Neural cell (in vitro differentiated cells): ENCODE data around the gene COPS7A. TPM values are rescaled to one million over a fixed set of nuclear protein-coding genes. Genes with fewer than 3 reads are reported as not detected.

Experiments
- H2AFZ ChIP-seq: fragments of 200-600, 300-800 bp; sonication (generic), shearing (Covaris generic); 2 replicates; pipeline ENCODE4 v1.6.0; 2014; ENCODE audit warnings: low read depth, mild to moderate bottlenecking, antibody characterized with exemption, low read length, moderate library complexity
- H3F3A ChIP-seq: fragments of 200-600 bp; shearing (Covaris generic); 2 replicates; pipeline ENCODE4 v1.6.1; 2016; ENCODE audit warnings: mild to moderate bottlenecking, moderate library complexity, mixed read lengths, antibody characterized with exemption, low read length; ENCODE audit not compliant: insufficient read depth, poor library complexity, severe bottlenecking
- H3K27ac ChIP-seq: fragments of 200-600, 300-800 bp; sonication (generic), shearing (Covaris generic); 2 replicates; pipeline ENCODE4 v1.5.1; 2014; ENCODE audit warnings: mild to moderate bottlenecking, low read length, moderate library complexity
- H3K27me3 ChIP-seq: fragments of 300-800, 200-600 bp; sonication (generic), shearing (Covaris generic); 2 replicates; pipeline ENCODE4 v1.6.0; 2014; ENCODE audit warnings: mild to moderate bottlenecking, low read depth, low read length, moderate library complexity; ENCODE audit not compliant: insufficient read depth
- H3K36me3 ChIP-seq: fragments of 300-800, 200-600 bp; sonication (generic), shearing (Covaris generic); 2 replicates; pipeline ENCODE4 v1.5.1; 2014; ENCODE audit warnings: mild to moderate bottlenecking, antibody characterized with exemption, low read length, moderate library complexity; ENCODE audit not compliant: insufficient read depth
- H3K4me2 ChIP-seq: fragments of 300-800, 200-600 bp; sonication (generic), shearing (Covaris generic); 2 replicates; pipeline ENCODE4 v1.6.0; 2014; ENCODE audit warnings: mild to moderate bottlenecking, low read length
- H3K4me3 ChIP-seq: fragments of 300-800, 200-600 bp; sonication (generic), shearing (Covaris generic); 2 replicates; pipeline ENCODE4 v1.5.1; 2014; ENCODE audit warnings: mild to moderate bottlenecking, low read length, moderate library complexity
- H3K79me2 ChIP-seq: fragments of 200-600 bp; shearing (Covaris generic); replicated peaks from 2 replicates; pipeline ENCODE4 v1.6.0; 2014; ENCODE audit warnings: mild to moderate bottlenecking, low read length, moderate library complexity; ENCODE audit not compliant: insufficient read depth
- H3K9ac ChIP-seq: fragments of 300-800, 200-600 bp; sonication (generic), shearing (Covaris generic); 2 replicates; pipeline ENCODE4 v1.6.1; 2016; ENCODE audit warnings: mild to moderate bottlenecking, low read length, mixed read lengths
- H3K9me2 ChIP-seq: fragments of 200-600 bp; shearing (Covaris generic); 2 replicates; pipeline ENCODE4 v1.6.1; 2016; ENCODE audit warnings: mild to moderate bottlenecking, low read length, mixed read lengths; ENCODE audit not compliant: insufficient read depth
- H3K9me3 ChIP-seq: fragments of 200-600, 300-800 bp; sonication (generic), shearing (Covaris generic); 2 replicates; pipeline ENCODE4 v1.6.1; 2016; ENCODE audit warnings: mild to moderate bottlenecking, mixed run types, low read length, moderate library complexity, mixed read lengths
- H4K20me1 ChIP-seq: fragments of 200-600 bp; shearing (Covaris generic); 2 replicates; pipeline ENCODE4 v1.6.1; 2016; ENCODE audit warnings: mild to moderate bottlenecking, mixed run types; ENCODE audit not compliant: insufficient read depth
- CTCF ChIP-seq: fragments of 450-650 bp; IDR thresholded peaks from 2 replicates; pipeline ENCODE4 v1.5.1; 2014; ENCODE audit warnings: antibody characterized with exemption, mild to moderate bottlenecking, moderate library complexity; ENCODE audit not compliant: poor library complexity, severe bottlenecking
- EP300 ChIP-seq: fragments of 450-650 bp; conservative IDR thresholded peaks from 2 replicates; pipeline ENCODE4 v1.6.1; 2014; ENCODE audit warnings: antibody characterized with exemption, mild to moderate bottlenecking, moderate library complexity; ENCODE audit not compliant: poor library complexity, severe bottlenecking
- EZH2 ChIP-seq: fragments of 200-600, 300-800 bp; shearing (Covaris generic), sonication (generic); IDR thresholded peaks from 2 replicates; pipeline ENCODE4 v1.6.1; 2014; ENCODE audit warnings: antibody characterized with exemption, low read length, borderline replicate concordance, mild to moderate bottlenecking; ENCODE audit not compliant: insufficient read depth, poor library complexity, severe bottlenecking
- MXI1 ChIP-seq: fragments of 450-650 bp; conservative IDR thresholded peaks from 2 replicates; pipeline ENCODE4 v1.6.1; 2014; ENCODE audit warnings: antibody characterized with exemption, mild to moderate bottlenecking; ENCODE audit not compliant: poor library complexity, severe bottlenecking
- POLR2AphosphoS5 ChIP-seq: IDR thresholded peaks from 2 replicates; pipeline ENCODE4 v1.6.1; 2012
- RAD21 ChIP-seq: fragments of 450-650 bp; conservative IDR thresholded peaks from 2 replicates; pipeline ENCODE4 v1.6.1; 2014; ENCODE audit warnings: antibody characterized with exemption, mild to moderate bottlenecking, moderate library complexity
- REST ChIP-seq: IDR thresholded peaks from 2 replicates; pipeline ENCODE4 v1.6.1; 2012; ENCODE audit warnings: borderline replicate concordance
- SMC3 ChIP-seq: fragments of 450-650 bp; conservative IDR thresholded peaks from 2 replicates; pipeline ENCODE4 v1.6.1; 2014; ENCODE audit warnings: antibody characterized with exemption, mild to moderate bottlenecking, moderate library complexity; ENCODE audit not compliant: poor library complexity
- TAF1 ChIP-seq: IDR thresholded peaks from 2 replicates; pipeline ENCODE4 v1.6.1; 2012; ENCODE audit warnings: low read depth
- polyA plus RNA-seq: library from polyadenylated mRNA; depleted of rRNA; stranded (reverse); fragments of >200 nt; gene quantifications from 2 replicates; pipeline ENCODE4 v1.2.3, GENCODE V29; 2014

Gene COPS7A
- polyA plus RNA-seq, 1 donor from 2014 or later, result 45.8 TPM

GRCh38 chr12:6772726-6773589 lies 49.1 kb downstream of the COPS7A start:
- Histone ChIP-seq H3K4me3 (no peak overlapping the region), H3K9me2 (no peaks in the 10 kb centered on the region), H3K9me3 (no peaks in the 10 kb centered on the region), H3K79me2 (peaks cover 39% of the 10 kb centered on the region), H3K27ac (no peak overlapping the region), H3K4me2 (no peak overlapping the region), H3K9ac (no peak overlapping the region), H4K20me1 (peaks cover 29% of the 10 kb centered on the region), H2AFZ (no peak overlapping the region), H3K27me3 (no peaks in the 10 kb centered on the region), H3K36me3 (peaks cover 7% of the 10 kb centered on the region), H3F3A (peaks cover 1% of the 10 kb centered on the region)
- TF ChIP-seq EP300, result no peak
- TF ChIP-seq SMC3, result no peak
- no peak for TF ChIP-seq CTCF
- TF ChIP-seq EZH2, result no peak
- no peak for TF ChIP-seq RAD21
- no peak for TF ChIP-seq MXI1
- no peak for TF ChIP-seq REST
- TF ChIP-seq TAF1, result no peak
- TF ChIP-seq POLR2AphosphoS5, result no peak

GRCh38 chr12:6773590-6774351 lies 49.9 kb downstream of the COPS7A start:
- TF ChIP-seq CTCF (no peak), POLR2AphosphoS5 (no peak), RAD21 (no peak), EP300 (no peak), SMC3 (no peak), MXI1 (no peak), REST (no peak), EZH2 (no peak)
- peaks cover 21% of the 10 kb centered on the region for H4K20me1 ChIP-seq
- H3K9ac ChIP-seq, result no peak overlapping the region
- no peak overlapping the region for H3K4me3 ChIP-seq
- no peak overlapping the region for H3K27ac ChIP-seq
- peaks cover 31% of the 10 kb centered on the region for H3K79me2 ChIP-seq
- no peaks in the 10 kb centered on the region for H3K9me2 ChIP-seq
- no peaks in the 10 kb centered on the region for H3K27me3 ChIP-seq
- no peak overlapping the region for H3K4me2 ChIP-seq
- no peak overlapping the region for H2AFZ ChIP-seq
- H3K9me3 ChIP-seq, result no peaks in the 10 kb centered on the region
- peaks cover 7% of the 10 kb centered on the region for H3K36me3 ChIP-seq
- H3F3A ChIP-seq, result no peaks in the 10 kb centered on the region
